Activated naive CD4-positive, alpha-beta T cell treated with anti-CD3 and anti-CD28 coated beads, Interleukin-2, amount 50 U/mL, for 24 hours (primary cell): ENCODE results near the gene CBFB.

Experiments used
- H3K27ac Mint-ChIP-seq: one replicate; pipeline ENCODE4 v1.8.0; 2021; ENCODE audit warnings: mild to moderate bottlenecking, mixed read lengths
- H3K27me3 Mint-ChIP-seq: one replicate; pipeline ENCODE4 v1.8.0; 2021; ENCODE audit warnings: mixed read lengths
- H3K36me3 Mint-ChIP-seq: one replicate; pipeline ENCODE4 v1.8.0; 2021; ENCODE audit warnings: mixed read lengths
- H3K4me1 Mint-ChIP-seq: one replicate; pipeline ENCODE4 v1.8.0; 2021; ENCODE audit warnings: mixed read lengths
- H3K4me3 Mint-ChIP-seq: one replicate; pipeline ENCODE4 v1.8.0; 2021; ENCODE audit warnings: mild to moderate bottlenecking, mixed read lengths
- H3K9me3 Mint-ChIP-seq: one replicate; pipeline ENCODE4 v1.8.0; 2021; ENCODE audit warnings: mixed read lengths

The CBFB gene

GRCh38 chr16:67053767-67054334 lies 24.9 kb downstream of the CBFB start:
- no peaks in the 10 kb centered on the region for H3K9me3 Mint-ChIP-seq

GRCh38 chr16:67054901-67055300 lies 26.0 kb downstream of the CBFB start:
- peaks cover 2% of the 10 kb centered on the region for H3K36me3 Mint-ChIP-seq
- peak overlapping the region; percentile 96 for H3K27ac Mint-ChIP-seq
- no peaks in the 10 kb centered on the region for H3K9me3 Mint-ChIP-seq
- H3K4me3 Mint-ChIP-seq = no peak overlapping the region
- no peaks in the 10 kb centered on the region for H3K27me3 Mint-ChIP-seq
- peaks cover 69% of the 10 kb centered on the region for H3K4me1 Mint-ChIP-seq

More at GRCh38 chr16:67053767-67054334, 24.9 kb downstream of the CBFB start:
- no peaks in the 10 kb centered on the region for H3K27me3 Mint-ChIP-seq
- H3K27ac Mint-ChIP-seq = peak overlapping the region; percentile 96
- H3K36me3 Mint-ChIP-seq = peaks cover 2% of the 10 kb centered on the region
- H3K4me3 Mint-ChIP-seq = peak overlapping the region; percentile 85
- peaks cover 59% of the 10 kb centered on the region for H3K4me1 Mint-ChIP-seq

- H3K4me1 Mint-ChIP-seq = peaks cover 75% of the 10 kb centered on the region
Measured at GRCh38 chr16:67055712-67056487, 27.0 kb downstream of the CBFB start.

GRCh38 chr16:67063008-67063407 lies 34.1 kb downstream of the CBFB start:
- H3K9me3 Mint-ChIP-seq = no peaks in the 10 kb centered on the region

More at GRCh38 chr16:67055712-67056487, 27.0 kb downstream of the CBFB start:
- H3K36me3 Mint-ChIP-seq = peaks cover 2% of the 10 kb centered on the region
- H3K9me3 Mint-ChIP-seq = no peaks in the 10 kb centered on the region
- no peaks in the 10 kb centered on the region for H3K27me3 Mint-ChIP-seq
- H3K4me3 Mint-ChIP-seq = peak overlapping the region; percentile 42
- peak overlapping the region; percentile 60 for H3K27ac Mint-ChIP-seq

GRCh38 chr16:67068212-67068753 lies 39.3 kb downstream of the CBFB start:
- Mint-ChIP-seq H3K9me3 (no peaks in the 10 kb centered on the region), H3K4me3 (no peak overlapping the region), H3K27ac (no peak overlapping the region), H3K27me3 (no peaks in the 10 kb centered on the region), H3K36me3 (peaks cover 7% of the 10 kb centered on the region), H3K4me1 (peaks cover 9% of the 10 kb centered on the region)

More at GRCh38 chr16:67063008-67063407, 34.1 kb downstream of the CBFB start:
- no peaks in the 10 kb centered on the region for H3K27me3 Mint-ChIP-seq
- no peak overlapping the region for H3K4me3 Mint-ChIP-seq
- H3K36me3 Mint-ChIP-seq = no peaks in the 10 kb centered on the region
- H3K27ac Mint-ChIP-seq = peak overlapping the region; percentile 6
- peaks cover 32% of the 10 kb centered on the region for H3K4me1 Mint-ChIP-seq

GRCh38 chr16:67071476-67072048 lies 42.6 kb downstream of the CBFB start:
- H3K27ac Mint-ChIP-seq = no peak overlapping the region
- H3K36me3 Mint-ChIP-seq = peaks cover 7% of the 10 kb centered on the region
- H3K4me1 Mint-ChIP-seq = peaks cover 9% of the 10 kb centered on the region
- no peak overlapping the region for H3K4me3 Mint-ChIP-seq
- H3K9me3 Mint-ChIP-seq = no peaks in the 10 kb centered on the region
- H3K27me3 Mint-ChIP-seq = no peaks in the 10 kb centered on the region

- no peaks in the 10 kb centered on the region for H3K9me3 Mint-ChIP-seq
- H3K4me3 Mint-ChIP-seq = no peak overlapping the region
- no peak overlapping the region for H3K27ac Mint-ChIP-seq
- H3K4me1 Mint-ChIP-seq = no peaks in the 10 kb centered on the region
- peaks cover 2% of the 10 kb centered on the region for H3K36me3 Mint-ChIP-seq
- H3K27me3 Mint-ChIP-seq = no peaks in the 10 kb centered on the region
Measured at GRCh38 chr16:67075331-67075730, 46.4 kb downstream of the CBFB start.

GRCh38 chr16:67077871-67078270 lies 48.9 kb downstream of the CBFB start:
- peaks cover 2% of the 10 kb centered on the region for H3K36me3 Mint-ChIP-seq
- H3K27ac Mint-ChIP-seq = no peak overlapping the region
- no peaks in the 10 kb centered on the region for H3K9me3 Mint-ChIP-seq
- H3K27me3 Mint-ChIP-seq = no peaks in the 10 kb centered on the region
- H3K4me1 Mint-ChIP-seq = no peaks in the 10 kb centered on the region
- no peak overlapping the region for H3K4me3 Mint-ChIP-seq

- H3K36me3 Mint-ChIP-seq = peaks cover 7% of the 10 kb centered on the region
- no peaks in the 10 kb centered on the region for H3K4me1 Mint-ChIP-seq
- no peaks in the 10 kb centered on the region for H3K27me3 Mint-ChIP-seq
- H3K9me3 Mint-ChIP-seq = no peaks in the 10 kb centered on the region
- H3K27ac Mint-ChIP-seq = no peak overlapping the region
- H3K4me3 Mint-ChIP-seq = no peak overlapping the region
Measured at GRCh38 chr16:67082100-67082499, 53.2 kb downstream of the CBFB start.

- Mint-ChIP-seq H3K36me3 (peaks cover 7% of the 10 kb centered on the region), H3K27me3 (no peaks in the 10 kb centered on the region), H3K4me1 (no peaks in the 10 kb centered on the region), H3K9me3 (no peaks in the 10 kb centered on the region), H3K27ac (no peak overlapping the region), H3K4me3 (no peak overlapping the region)
Measured at GRCh38 chr16:67082891-67083290, 53.9 kb downstream of the CBFB start.

- H3K27ac Mint-ChIP-seq = no peak overlapping the region
- peaks cover 12% of the 10 kb centered on the region for H3K4me1 Mint-ChIP-seq
- H3K9me3 Mint-ChIP-seq = no peaks in the 10 kb centered on the region
- no peaks in the 10 kb centered on the region for H3K27me3 Mint-ChIP-seq
- no peak overlapping the region for H3K4me3 Mint-ChIP-seq
- H3K36me3 Mint-ChIP-seq = peaks cover 7% of the 10 kb centered on the region
Measured at GRCh38 chr16:67084345-67085028, 55.5 kb downstream of the CBFB start.

GRCh38 chr16:67086822-67087221 lies 57.9 kb downstream of the CBFB start:
- H3K4me3 Mint-ChIP-seq = no peak overlapping the region
- peak overlapping the region; percentile 10 for H3K27ac Mint-ChIP-seq
- peaks cover 5% of the 10 kb centered on the region for H3K36me3 Mint-ChIP-seq
- no peaks in the 10 kb centered on the region for H3K9me3 Mint-ChIP-seq
- peaks cover 18% of the 10 kb centered on the region for H3K4me1 Mint-ChIP-seq
- no peaks in the 10 kb centered on the region for H3K27me3 Mint-ChIP-seq

- Mint-ChIP-seq H3K4me3 (no peak overlapping the region), H3K36me3 (peaks cover 5% of the 10 kb centered on the region), H3K4me1 (peaks cover 23% of the 10 kb centered on the region), H3K27me3 (no peaks in the 10 kb centered on the region), H3K9me3 (no peaks in the 10 kb centered on the region), H3K27ac (no peak overlapping the region)
Measured at GRCh38 chr16:67087291-67087690, 58.3 kb downstream of the CBFB start.

- H3K4me3 Mint-ChIP-seq = no peak overlapping the region
- no peak overlapping the region for H3K27ac Mint-ChIP-seq
- H3K9me3 Mint-ChIP-seq = no peaks in the 10 kb centered on the region
- H3K36me3 Mint-ChIP-seq = peaks cover 5% of the 10 kb centered on the region
- no peaks in the 10 kb centered on the region for H3K27me3 Mint-ChIP-seq
- peaks cover 24% of the 10 kb centered on the region for H3K4me1 Mint-ChIP-seq
Measured at GRCh38 chr16:67087803-67088202, 58.9 kb downstream of the CBFB start.

GRCh38 chr16:67088551-67088950 lies 59.6 kb downstream of the CBFB start:
- no peaks in the 10 kb centered on the region for H3K27me3 Mint-ChIP-seq
- peaks cover 5% of the 10 kb centered on the region for H3K36me3 Mint-ChIP-seq
- H3K4me1 Mint-ChIP-seq = peaks cover 24% of the 10 kb centered on the region
- peak overlapping the region; percentile 30 for H3K27ac Mint-ChIP-seq
- H3K9me3 Mint-ChIP-seq = no peaks in the 10 kb centered on the region
- no peak overlapping the region for H3K4me3 Mint-ChIP-seq
